ENCODE measurements around the gene NACC2. TPM values are rescaled to one million over a fixed set of nuclear protein-coding genes. Genes with fewer than 3 reads are reported as not detected.

The NACC2 gene
- polyA plus RNA-seq, 3 donors from 2014 or later = 2.1 to 6.2 (median 2.8) TPM

GRCh38 chr9:136120438-136120844, 25.4 kb upstream of the NACC2 start:
- peaks cover 3 to 13% (median 8%) of the 10 kb centered on the region in 3 donors for H3K27me3 Mint-ChIP-seq (ENCODE audit: low read depth in 3 of 3)
- H3K27ac Mint-ChIP-seq = peak overlapping the region in 2 of 6 donors; percentile 49 to 55
- peak overlapping the region in 4 of 5 donors; percentile 8 to 60 (median 36) for H3K4me3 Mint-ChIP-seq
- H3K9me3 Mint-ChIP-seq = no peaks in the 10 kb centered on the region
- no peak for DNase-seq
- no peaks in the 10 kb centered on the region for H3K36me3 Mint-ChIP-seq
- peaks cover 0 to 8% of the 10 kb centered on the region in 2 donors for H3K4me1 Mint-ChIP-seq

GRCh38 chr9:136119883-136120393, 24.8 kb upstream of the NACC2 start:
- peak overlapping the region; percentile 40 to 71 (median 59) for H3K4me3 Mint-ChIP-seq
- DNase-seq = no peak
- peaks cover under 1 to 8% of the 10 kb centered on the region in 2 donors for H3K4me1 Mint-ChIP-seq
- H3K27me3 Mint-ChIP-seq (ENCODE audit: low read depth in 3 of 3) = peaks cover 3 to 13% (median 7%) of the 10 kb centered on the region in 3 donors
- peak overlapping the region in 4 of 6 donors; percentile 20 to 64 (median 53) for H3K27ac Mint-ChIP-seq
- H3K36me3 Mint-ChIP-seq = no peaks in the 10 kb centered on the region
- H3K9me3 Mint-ChIP-seq = no peaks in the 10 kb centered on the region

GRCh38 chr9:136119061-136119882, 24.2 kb upstream of the NACC2 start:
- no peaks in the 10 kb centered on the region for H3K9me3 Mint-ChIP-seq
- H3K36me3 Mint-ChIP-seq = no peaks in the 10 kb centered on the region
- H3K27ac Mint-ChIP-seq = peak overlapping the region; percentile 20 to 87 (median 66)

GRCh38 chr9:136118320-136119060, 23.4 kb upstream of the NACC2 start, which contains the start of gene TMEM250:
Gene TMEM250 (minus strand): TSS chr9:136118875. CDS start chr9:136116900, 1,975 bp downstream.
- H3K27me3 Mint-ChIP-seq (ENCODE audit: low read depth in 3 of 3) = peaks cover 3 to 13% (median 5%) of the 10 kb centered on the region in 3 donors
- peak; percentile 96 to 97 (median 97) for DNase-seq
- peaks cover 9 to 11% of the 10 kb centered on the region in 2 donors for H3K4me1 Mint-ChIP-seq
- peak within 1 kb of the TSS; percentile 79 to 83 (median 80) for H3K4me3 Mint-ChIP-seq
- H3K36me3 Mint-ChIP-seq = no peaks in the 10 kb centered on the region
- H3K27ac Mint-ChIP-seq = peak within 1 kb of the TSS; percentile 20 to 87 (median 81)
- H3K9me3 Mint-ChIP-seq = no peaks in the 10 kb centered on the region

More at GRCh38 chr9:136119061-136119882, 24.2 kb upstream of the NACC2 start:
- H3K4me1 Mint-ChIP-seq = peaks cover 7 to 8% of the 10 kb centered on the region in 2 donors
- DNase-seq = peak in 1 of 3 donors; percentile 27
- H3K27me3 Mint-ChIP-seq (ENCODE audit: low read depth in 3 of 3) = peaks cover 3 to 13% (median 5%) of the 10 kb centered on the region in 3 donors
- H3K4me3 Mint-ChIP-seq = peak overlapping the region; percentile 69 to 82 (median 79)

- Mint-ChIP-seq H3K4me1 (peaks cover 11 to 16% of the 10 kb centered on the region in 2 donors), H3K9me3 (no peaks in the 10 kb centered on the region), H3K27me3 (ENCODE audit: low read depth in 3 of 3) (peaks cover 3 to 12% (median 5%) of the 10 kb centered on the region in 3 donors), H3K36me3 (no peaks in the 10 kb centered on the region), H3K27ac (peak overlapping the region in 5 of 6 donors; percentile 50 to 87 (median 82)), H3K4me3 (peak overlapping the region; percentile 77 to 83 (median 80))
- DNase-seq = no peak
Measured at GRCh38 chr9:136117916-136118319, 22.8 kb upstream of the NACC2 start.

GRCh38 chr9:136117291-136117915, 22.3 kb upstream of the NACC2 start:
- peak overlapping the region; percentile 77 to 83 (median 80) for H3K4me3 Mint-ChIP-seq
- H3K9me3 Mint-ChIP-seq = no peaks in the 10 kb centered on the region
- H3K27ac Mint-ChIP-seq = peak overlapping the region in 5 of 6 donors; percentile 50 to 87 (median 82)
- H3K27me3 Mint-ChIP-seq (ENCODE audit: low read depth in 3 of 3) = peaks cover 3 to 12% (median 5%) of the 10 kb centered on the region in 3 donors
- peak in 1 of 3 donors; percentile 15 for DNase-seq
- H3K36me3 Mint-ChIP-seq = no peaks in the 10 kb centered on the region
- peaks cover 11 to 16% of the 10 kb centered on the region in 2 donors for H3K4me1 Mint-ChIP-seq

GRCh38 chr9:136116360-136117098, 21.4 kb upstream of the NACC2 start:
- no peaks in the 10 kb centered on the region for H3K36me3 Mint-ChIP-seq
- no peak overlapping the region for H3K27ac Mint-ChIP-seq
- DNase-seq = no peak
- H3K4me3 Mint-ChIP-seq = peak overlapping the region in 3 of 5 donors; percentile 14 to 18 (median 17)
- H3K4me1 Mint-ChIP-seq = peaks cover 16 to 18% of the 10 kb centered on the region in 2 donors
- no peaks in the 10 kb centered on the region for H3K9me3 Mint-ChIP-seq
- H3K27me3 Mint-ChIP-seq (ENCODE audit: low read depth in 3 of 3) = peaks cover 3 to 12% (median 5%) of the 10 kb centered on the region in 3 donors

- peaks cover 16 to 23% of the 10 kb centered on the region in 2 donors for H3K4me1 Mint-ChIP-seq
- H3K9me3 Mint-ChIP-seq = no peaks in the 10 kb centered on the region
- H3K4me3 Mint-ChIP-seq = no peak overlapping the region
- peaks cover 3 to 10% (median 5%) of the 10 kb centered on the region in 3 donors for H3K27me3 Mint-ChIP-seq (ENCODE audit: low read depth in 3 of 3)
- DNase-seq = no peak
- no peak overlapping the region for H3K27ac Mint-ChIP-seq
- no peaks in the 10 kb centered on the region for H3K36me3 Mint-ChIP-seq
Measured at GRCh38 chr9:136115641-136116359, 20.7 kb upstream of the NACC2 start.

GRCh38 chr9:136115206-136115605, 20.1 kb upstream of the NACC2 start:
- Mint-ChIP-seq H3K27ac (peak overlapping the region in 1 of 6 donors; percentile 29), H3K4me1 (peaks cover 22 to 29% of the 10 kb centered on the region in 2 donors), H3K4me3 (no peak overlapping the region), H3K36me3 (no peaks in the 10 kb centered on the region), H3K27me3 (ENCODE audit: low read depth in 3 of 3) (peaks cover 3 to 10% (median 5%) of the 10 kb centered on the region in 3 donors), H3K9me3 (no peaks in the 10 kb centered on the region)
- DNase-seq = no peak

- no peak for DNase-seq
- Mint-ChIP-seq H3K4me1 (peaks cover 24 to 30% of the 10 kb centered on the region in 2 donors), H3K4me3 (no peak overlapping the region), H3K27me3 (ENCODE audit: low read depth in 3 of 3) (peaks cover 3 to 13% (median 4%) of the 10 kb centered on the region in 3 donors), H3K9me3 (no peaks in the 10 kb centered on the region), H3K36me3 (no peaks in the 10 kb centered on the region), H3K27ac (peak overlapping the region in 1 of 6 donors; percentile 57)
Measured at GRCh38 chr9:136114610-136115009, 19.5 kb upstream of the NACC2 start.

- H3K4me3 Mint-ChIP-seq = peak overlapping the region in 1 of 5 donors; percentile 38
- peaks cover 0 to 16% (median 0%) of the 10 kb centered on the region in 3 donors for H3K27me3 Mint-ChIP-seq (ENCODE audit: low read depth in 3 of 3)
- H3K9me3 Mint-ChIP-seq = no peaks in the 10 kb centered on the region
- DNase-seq = no peak
- peak overlapping the region in 1 of 6 donors; percentile 17 for H3K27ac Mint-ChIP-seq
- H3K36me3 Mint-ChIP-seq = no peaks in the 10 kb centered on the region
- peaks cover 36 to 44% of the 10 kb centered on the region in 2 donors for H3K4me1 Mint-ChIP-seq
Measured at GRCh38 chr9:136112541-136112940, 17.5 kb upstream of the NACC2 start.

GRCh38 chr9:136111910-136112309, 16.8 kb upstream of the NACC2 start:
- Mint-ChIP-seq H3K4me1 (peaks cover 43 to 50% of the 10 kb centered on the region in 2 donors), H3K27ac (peak overlapping the region in 3 of 6 donors; percentile 17 to 78 (median 48)), H3K9me3 (no peaks in the 10 kb centered on the region), H3K27me3 (ENCODE audit: low read depth in 3 of 3) (peaks cover 0 to 20% (median 4%) of the 10 kb centered on the region in 3 donors), H3K4me3 (peak overlapping the region in 2 of 5 donors; percentile 21 to 46), H3K36me3 (no peaks in the 10 kb centered on the region)
- DNase-seq = no peak
